GM19397 (cell line): ENCODE results near the gene SPHK2.
"Not testable (repeated sequence)": the region's sequence is repeated elsewhere in the genome, so short reads cannot be mapped to it uniquely, and the experiment has no call there.

Experiments
- ATAC-seq: cut with Tn5 transposase; IDR thresholded peaks from one replicate; pipeline ENCODE4 v1.9.1; 2021; ENCODE audit warnings: mild to moderate bottlenecking, moderate library complexity; ENCODE audit not compliant: unreplicated experiment

SPHK2 gene

DNA sequence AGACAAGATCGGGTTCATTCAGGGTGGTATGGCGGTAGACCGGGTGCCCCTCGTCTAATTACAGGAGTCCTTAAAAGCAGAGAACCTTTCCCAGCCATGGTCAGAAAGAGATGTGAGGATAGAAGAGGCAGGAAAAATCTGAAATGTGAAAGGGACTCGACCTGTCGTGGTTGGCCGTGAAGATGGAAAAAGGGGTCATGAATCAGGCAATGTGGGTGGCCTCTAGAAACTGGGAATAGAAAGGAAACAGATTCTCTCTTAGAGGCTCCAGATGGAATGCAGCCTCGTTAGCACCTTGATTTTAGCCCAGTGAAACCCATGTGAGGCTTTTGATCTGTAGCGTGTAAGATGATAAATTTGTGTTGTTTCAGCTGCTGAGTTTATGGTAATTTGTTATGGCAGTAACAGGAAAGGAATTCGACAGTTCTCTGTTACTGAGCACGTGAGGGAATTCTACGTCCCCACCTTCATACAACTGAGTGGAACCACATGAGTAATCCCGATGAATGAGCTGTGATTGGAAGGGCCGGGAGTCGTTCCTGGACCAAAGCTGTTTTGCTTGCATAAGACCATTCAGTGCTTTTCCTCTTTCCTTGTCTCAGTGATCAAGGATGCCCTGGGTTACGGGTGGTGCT lies 37.7 kb downstream of the SPHK2 start:
- no peak for ATAC-seq

DNA sequence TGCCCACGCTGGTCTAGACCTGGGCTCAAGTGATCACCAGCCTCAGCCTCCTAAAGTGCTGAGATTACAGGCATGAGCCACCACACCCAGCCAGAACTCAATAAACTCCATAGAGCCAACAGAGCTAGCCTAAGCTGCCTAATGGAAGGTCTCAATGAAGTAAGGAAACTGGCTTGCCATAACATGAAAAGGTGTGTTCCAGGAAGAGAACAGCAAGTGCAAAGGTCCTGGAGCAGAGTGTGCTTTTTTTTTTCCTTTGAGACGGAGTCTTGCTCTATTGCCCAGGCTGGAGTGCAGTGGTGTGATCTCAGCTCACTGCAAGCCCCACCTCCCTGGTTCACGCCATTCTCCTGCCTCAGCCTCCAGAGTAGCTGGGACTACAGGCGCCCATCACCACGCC lies 38.5 kb downstream of the SPHK2 start:
- not testable (repeated sequence) for ATAC-seq

- no peak for ATAC-seq
Measured at GRCh38 chr19:48658483-48658882, 39.2 kb downstream of the SPHK2 start.

GRCh38 chr19:48659768-48660167 lies 40.5 kb downstream of the SPHK2 start:
- ATAC-seq = no peak

GRCh38 chr19:48660852-48661710 lies 41.8 kb downstream of the SPHK2 start:
- peak; percentile 86 for ATAC-seq

GRCh38 chr19:48661711-48662090 lies 42.4 kb downstream of the SPHK2 start:
- no peak for ATAC-seq

- ATAC-seq = no peak
Measured at GRCh38 chr19:48663667-48664066, 44.4 kb downstream of the SPHK2 start.

DNA sequence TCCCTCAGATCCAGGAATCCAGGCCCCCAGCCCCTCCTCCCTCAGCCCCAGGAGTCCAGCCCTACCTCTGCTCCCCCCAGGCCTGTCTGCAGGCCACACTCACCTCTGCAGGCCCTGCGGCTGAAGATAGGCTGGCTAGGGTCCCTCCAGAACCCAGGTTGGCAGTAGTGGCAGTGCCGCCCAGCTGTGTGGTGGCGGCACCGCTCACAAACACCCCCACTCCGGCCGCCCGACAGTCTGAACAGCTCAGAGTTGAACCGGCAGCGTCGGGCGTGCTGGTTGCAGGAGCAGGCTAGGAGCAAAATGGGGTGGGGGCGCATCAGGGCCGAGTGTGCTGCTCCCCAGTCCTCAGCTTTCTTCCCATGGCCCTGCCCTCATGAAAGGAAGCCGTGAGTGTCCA lies 45.2 kb downstream of the SPHK2 start:
- no peak for ATAC-seq

DNA sequence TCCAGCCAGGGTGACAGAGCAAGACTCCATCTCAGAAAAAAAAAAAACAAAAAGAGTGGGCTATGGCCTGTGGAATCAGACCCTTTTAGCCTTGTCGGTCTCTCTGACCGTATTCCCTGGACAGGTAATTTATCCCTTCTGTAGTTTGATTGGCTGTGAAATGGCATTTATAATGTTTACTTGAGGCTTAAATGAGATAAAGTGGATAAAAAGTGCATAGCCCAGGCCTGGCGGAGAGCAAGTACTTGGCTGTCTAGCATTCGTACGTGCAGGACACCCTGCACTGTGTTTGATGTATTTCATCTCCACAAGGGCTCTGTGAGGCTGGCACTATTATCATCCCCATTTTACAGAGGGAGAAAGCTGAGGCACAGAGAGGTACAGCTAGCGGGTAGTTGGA lies 46.5 kb downstream of the SPHK2 start:
- no peak for ATAC-seq

DNA sequence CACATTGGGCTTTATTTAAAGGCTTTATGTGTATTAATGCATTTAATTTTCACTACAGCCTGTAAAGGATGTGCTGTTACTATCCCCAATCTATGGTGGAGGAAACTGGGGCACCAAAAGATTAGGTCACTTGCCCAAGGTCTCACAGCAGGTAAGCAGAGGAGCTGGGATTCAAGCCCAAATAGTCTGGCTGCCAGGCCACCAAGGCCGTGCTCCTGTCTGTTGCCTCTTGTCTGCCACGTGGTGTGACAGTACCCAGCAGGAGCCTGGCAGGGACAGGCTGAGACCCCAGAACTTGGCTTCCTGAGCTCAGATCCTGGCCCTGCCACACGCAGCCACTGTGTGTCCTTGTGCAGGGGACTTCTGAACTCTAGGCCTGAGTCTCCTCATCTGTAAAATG lies 49.0 kb downstream of the SPHK2 start:
- ATAC-seq = no peak

GRCh38 chr19:48668761-48669160 lies 49.5 kb downstream of the SPHK2 start:
- ATAC-seq = no peak

DNA sequence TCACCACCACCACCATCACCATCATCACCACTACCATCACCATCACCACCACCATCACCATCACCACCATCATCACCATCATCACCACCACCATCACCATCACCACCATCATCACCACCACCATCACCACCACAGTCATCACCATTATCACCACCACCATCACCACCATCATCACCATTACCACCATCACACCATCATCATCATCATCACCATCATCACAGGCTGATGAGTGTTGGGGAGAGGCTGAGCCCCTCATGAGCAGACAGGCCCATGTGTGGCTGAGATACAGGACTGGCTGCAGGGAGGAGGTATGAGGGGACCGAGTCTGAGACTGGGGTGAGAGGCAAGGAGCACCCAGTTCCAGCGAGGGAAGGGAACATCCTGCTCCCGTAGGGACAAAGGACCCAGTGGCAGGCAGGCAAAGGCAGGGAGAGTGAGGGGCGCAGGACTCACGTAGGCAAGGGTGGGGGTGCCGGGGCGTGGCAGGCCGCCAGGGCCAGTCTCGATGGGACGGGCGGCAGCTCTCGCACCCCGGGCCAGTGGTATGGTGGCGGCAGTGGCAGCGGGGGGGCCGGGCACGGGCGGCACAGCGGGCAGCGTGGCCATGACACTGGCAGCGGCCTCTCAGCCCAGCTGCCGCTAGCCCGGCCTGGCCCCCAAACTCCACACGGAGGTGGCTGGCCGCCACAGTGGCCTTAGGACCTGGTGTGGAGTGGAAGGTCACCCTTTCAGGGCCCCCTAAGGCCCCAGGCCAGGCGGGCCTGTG lies 50.8 kb downstream of the SPHK2 start:
- no peak for ATAC-seq

- ATAC-seq = no peak
Measured at GRCh38 chr19:48670699-48671445, 51.6 kb downstream of the SPHK2 start.

DNA sequence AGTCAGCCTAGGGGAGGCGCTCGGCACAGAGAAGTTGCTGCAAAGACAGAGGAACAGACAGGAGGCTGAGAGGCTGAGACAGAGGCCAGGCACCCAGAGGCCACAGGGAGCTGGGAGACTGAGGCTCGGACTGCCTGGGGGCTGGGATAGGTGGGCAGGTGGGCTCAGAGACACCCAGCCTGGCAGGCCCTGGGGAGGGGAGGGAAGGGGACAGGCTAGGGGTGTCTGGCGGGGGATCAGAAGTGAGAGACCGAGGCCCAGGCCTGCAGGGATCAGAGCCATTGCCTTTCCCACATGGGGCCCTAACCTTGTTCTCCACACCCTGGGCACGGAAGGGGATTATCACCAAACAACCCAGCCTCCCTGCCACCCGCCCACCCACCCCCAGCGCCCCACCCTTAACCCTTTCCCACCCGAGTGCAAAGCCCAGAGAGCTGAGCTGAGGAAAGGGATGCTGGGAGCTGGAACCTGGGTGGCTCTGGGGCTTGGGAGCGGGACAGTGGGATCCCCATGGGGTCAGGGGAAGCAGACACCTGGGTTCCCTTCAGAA lies 52.2 kb downstream of the SPHK2 start:
- no peak for ATAC-seq

GRCh38 chr19:48672994-48673393 lies 53.7 kb downstream of the SPHK2 start, which contains the start of gene NTN5:
Gene NTN5, minus strand, starts transcription at chr19:48673017. Its CDS starts 2,031 bp downstream, at chr19:48670986.
- no peak for ATAC-seq

- no peak for ATAC-seq
Measured at GRCh38 chr19:48673436-48674100, 54.3 kb downstream of the SPHK2 start.

GRCh38 chr19:48674216-48674809 lies 55.0 kb downstream of the SPHK2 start:
- ATAC-seq = no peak

GRCh38 chr19:48674921-48675824 lies 55.9 kb downstream of the SPHK2 start:
- ATAC-seq = no peak

DNA sequence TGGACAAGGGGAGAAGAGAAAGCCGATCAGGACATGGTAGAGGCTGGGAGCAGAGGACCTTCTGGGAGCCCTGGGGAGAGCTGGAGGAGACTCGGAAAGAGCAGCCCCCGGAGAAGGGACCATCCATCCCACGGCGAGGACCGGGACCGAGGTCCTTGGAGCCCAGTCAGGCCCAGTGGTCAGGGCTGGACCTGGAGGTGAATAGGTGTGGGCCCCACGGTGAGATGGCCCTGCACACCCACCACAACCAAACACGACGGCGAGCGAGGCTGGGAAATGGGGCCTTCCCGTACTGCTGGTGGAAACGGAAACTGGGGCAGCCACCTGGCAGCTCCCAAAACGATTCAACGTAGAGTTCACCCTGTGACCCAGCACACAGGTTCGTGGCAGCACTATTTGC lies 57.2 kb downstream of the SPHK2 start:
- no peak for ATAC-seq
